Activated CD4-positive, alpha-beta memory T cell treated with anti-CD3 and anti-CD28 coated beads, Interleukin-2, amount 10 ng/mL, durations not matched to agents 7 days and 5 days (primary cell): ENCODE results near the gene PLVAP. TPM values are rescaled to one million over a fixed set of nuclear protein-coding genes. Genes with fewer than 3 reads are reported as not detected.

Source experiments
- CTCF ChIA-PET: fragments of 350-600 bp; sonication (Branson Sonifier 250); formaldehyde crosslinking; loops from one replicate; lab custom pipeline; 2021; ENCODE audit warnings: antibody characterized with exemption, inconsistent platforms; lab: Charles Lee
- POLR2A ChIA-PET: fragments of 350-600 bp; sonication (Branson Sonifier 250); formaldehyde crosslinking; loops from one replicate; lab custom pipeline; 2021; ENCODE audit warnings: antibody characterized with exemption; lab: Charles Lee
- DNase-seq: peaks from one replicate; pipeline ENCODE4 v3.0.0-alpha.2; 2020
- H3K27ac Mint-ChIP-seq: one replicate; pipeline ENCODE4 v1.8.0; 2021; ENCODE audit warnings: mild to moderate bottlenecking, mixed read lengths
- H3K27me3 Mint-ChIP-seq: one replicate; pipeline ENCODE4 v1.8.0; 2021; ENCODE audit warnings: mixed read lengths
- H3K36me3 Mint-ChIP-seq: one replicate; pipeline ENCODE4 v1.8.0; 2021; ENCODE audit warnings: low read depth, mixed read lengths
- H3K4me1 Mint-ChIP-seq: one replicate; pipeline ENCODE4 v1.8.0; 2021; ENCODE audit warnings: mixed read lengths
- H3K4me3 Mint-ChIP-seq: one replicate; pipeline ENCODE4 v1.8.0; 2021; ENCODE audit warnings: mild to moderate bottlenecking, mixed read lengths
- H3K9me3 Mint-ChIP-seq: one replicate; pipeline ENCODE4 v1.8.0; 2021; ENCODE audit warnings: mixed read lengths
- total RNA-seq, 2 experiments: library from RNA; stranded (reverse); gene quantifications; one replicate each; pipeline ENCODE4 v1.2.3, GENCODE V29; 2021

The PLVAP gene, protein sequence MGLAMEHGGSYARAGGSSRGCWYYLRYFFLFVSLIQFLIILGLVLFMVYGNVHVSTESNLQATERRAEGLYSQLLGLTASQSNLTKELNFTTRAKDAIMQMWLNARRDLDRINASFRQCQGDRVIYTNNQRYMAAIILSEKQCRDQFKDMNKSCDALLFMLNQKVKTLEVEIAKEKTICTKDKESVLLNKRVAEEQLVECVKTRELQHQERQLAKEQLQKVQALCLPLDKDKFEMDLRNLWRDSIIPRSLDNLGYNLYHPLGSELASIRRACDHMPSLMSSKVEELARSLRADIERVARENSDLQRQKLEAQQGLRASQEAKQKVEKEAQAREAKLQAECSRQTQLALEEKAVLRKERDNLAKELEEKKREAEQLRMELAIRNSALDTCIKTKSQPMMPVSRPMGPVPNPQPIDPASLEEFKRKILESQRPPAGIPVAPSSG
- total RNA-seq: not detected

DNA sequence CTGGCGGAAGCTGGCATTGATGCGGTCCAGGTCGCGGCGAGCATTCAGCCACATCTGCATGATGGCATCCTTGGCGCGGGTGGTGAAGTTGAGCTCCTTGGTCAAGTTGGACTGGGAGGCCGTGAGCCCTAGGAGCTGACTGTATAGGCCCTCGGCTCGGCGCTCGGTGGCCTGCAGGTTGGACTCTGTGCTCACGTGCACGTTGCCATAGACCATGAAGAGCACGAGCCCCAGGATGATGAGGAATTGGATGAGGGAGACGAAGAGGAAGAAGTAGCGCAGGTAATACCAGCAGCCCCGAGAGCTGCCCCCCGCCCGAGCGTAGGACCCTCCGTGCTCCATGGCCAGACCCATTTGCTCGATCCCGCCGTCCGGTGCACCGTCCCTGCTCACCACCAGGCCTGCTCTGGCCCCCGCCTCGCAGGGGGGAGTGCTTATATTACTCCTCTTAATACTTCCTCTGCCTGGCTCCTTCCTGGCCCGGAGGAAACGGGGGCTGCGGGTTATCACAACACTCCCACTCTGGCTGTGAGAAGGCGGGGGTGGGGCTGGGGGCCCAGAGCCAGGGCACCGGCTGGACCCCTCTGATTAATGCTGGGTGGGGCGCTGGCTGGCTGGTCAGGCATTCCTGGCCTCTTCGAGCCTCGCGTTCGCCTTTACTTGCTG is at the start of gene PLVAP:
TSS of gene PLVAP (minus strand) at position 408 of the 666 bp plus-strand sequence. CDS start at position 354, 54 bp downstream.
- H3K27me3 Mint-ChIP-seq: peaks cover 14% of the 10 kb centered on the region
- no peak for DNase-seq
- H3K27ac Mint-ChIP-seq: no peak within 1 kb of the TSS
- H3K4me1 Mint-ChIP-seq: no peaks in the 10 kb centered on the region
- H3K4me3 Mint-ChIP-seq: no peak within 1 kb of the TSS
- ChIA-PET CTCF (interaction anchor here (1.9 kb wide), 1 partner anchor 9 kb away, joined by 7 read pairs; no protein-coding TSS in a partner anchor), POLR2A (no interaction called here)
- H3K36me3 Mint-ChIP-seq: no peaks in the 10 kb centered on the region
- H3K9me3 Mint-ChIP-seq: no peaks in the 10 kb centered on the region

DNA sequence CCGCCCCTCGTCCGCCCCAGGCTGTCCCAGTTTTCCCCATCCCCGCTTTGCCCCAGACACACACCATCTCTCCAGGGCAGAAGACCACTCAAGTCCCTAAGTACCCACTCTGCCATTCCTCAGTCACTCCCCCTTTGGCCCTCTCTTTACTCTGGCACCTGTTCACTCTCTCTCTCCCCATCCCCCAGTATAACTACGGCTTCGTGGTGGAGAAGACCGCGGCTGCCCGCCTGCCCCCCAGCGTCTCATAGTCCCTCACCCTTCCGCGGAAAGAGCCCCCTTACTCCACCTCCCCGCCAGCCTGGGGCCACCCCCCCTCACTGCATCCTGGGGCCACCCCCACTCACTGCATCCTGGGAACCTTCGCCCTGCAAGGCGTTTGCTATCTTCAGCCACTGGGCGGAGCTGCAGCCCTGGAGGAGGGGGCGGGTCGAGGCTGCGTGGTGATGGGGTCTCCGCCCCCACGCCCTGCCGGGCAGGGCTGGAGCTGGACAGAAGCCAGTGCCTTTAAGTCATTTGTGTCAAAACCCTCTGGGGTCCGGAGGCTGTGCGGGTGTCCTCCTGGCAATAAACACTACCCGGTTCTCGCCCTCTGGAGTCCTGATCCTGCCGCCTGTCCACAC is 47.7 kb upstream of the PLVAP start:
- no peaks in the 10 kb centered on the region for H3K27me3 Mint-ChIP-seq
- no peak overlapping the region for H3K4me3 Mint-ChIP-seq
- ChIA-PET CTCF (no interaction called here), POLR2A (no interaction called here)
- H3K9me3 Mint-ChIP-seq: no peaks in the 10 kb centered on the region
- H3K27ac Mint-ChIP-seq: no peak overlapping the region
- peaks cover 11% of the 10 kb centered on the region for H3K4me1 Mint-ChIP-seq
- peaks cover 8% of the 10 kb centered on the region for H3K36me3 Mint-ChIP-seq
- DNase-seq: peak; percentile 44

DNA sequence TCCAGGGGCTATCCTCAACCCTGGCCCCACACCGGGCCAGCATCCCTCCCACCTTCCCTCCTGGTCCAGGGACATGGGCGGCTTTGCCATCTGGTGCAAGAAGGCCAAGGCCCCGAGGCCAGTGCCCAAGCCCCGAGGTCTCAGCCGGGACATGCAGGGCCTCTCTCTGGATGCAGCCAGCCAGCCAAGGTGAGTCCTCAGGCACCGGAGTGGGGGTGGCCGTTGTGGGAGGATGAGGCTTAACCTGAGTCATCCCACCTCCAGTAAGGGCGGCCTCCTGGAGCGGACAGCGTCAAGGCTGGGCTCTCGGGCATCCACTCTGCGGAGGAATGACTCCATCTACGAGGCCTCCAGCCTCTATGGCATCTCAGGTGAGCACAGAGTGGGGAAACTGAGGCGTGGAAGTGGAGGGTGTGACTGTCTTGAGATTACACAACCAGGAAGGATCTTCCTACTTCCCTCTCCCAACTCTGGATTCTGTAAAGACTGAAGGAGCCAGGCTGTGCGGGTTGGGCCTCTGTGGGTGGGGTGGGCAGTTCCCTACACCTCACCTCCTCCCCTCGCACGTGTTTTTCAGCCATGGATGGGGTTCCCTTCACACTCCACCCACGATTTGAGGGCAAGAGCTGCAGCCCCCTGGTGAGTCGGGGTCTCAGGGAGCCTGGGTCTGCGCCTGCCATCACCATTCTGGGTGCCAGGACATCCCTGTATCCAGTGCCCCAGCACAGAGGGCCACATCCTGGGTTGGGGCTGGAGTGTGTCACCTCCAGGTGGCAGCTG is 46.5 kb upstream of the PLVAP start:
- DNase-seq: no peak
- no peaks in the 10 kb centered on the region for H3K27me3 Mint-ChIP-seq
- H3K9me3 Mint-ChIP-seq: no peaks in the 10 kb centered on the region
- H3K27ac Mint-ChIP-seq: no peak overlapping the region
- H3K36me3 Mint-ChIP-seq: peaks cover 8% of the 10 kb centered on the region
- H3K4me1 Mint-ChIP-seq: peaks cover 22% of the 10 kb centered on the region
- POLR2A ChIA-PET: no interaction called here
- CTCF ChIA-PET: interaction anchor here (0.6 to 0.7 kb wide), 2 partner anchors 123 to 156 kb away, joined by 3 to 4 read pairs; partner anchors contain the start of gene BABAM1
- no peak overlapping the region for H3K4me3 Mint-ChIP-seq

DNA sequence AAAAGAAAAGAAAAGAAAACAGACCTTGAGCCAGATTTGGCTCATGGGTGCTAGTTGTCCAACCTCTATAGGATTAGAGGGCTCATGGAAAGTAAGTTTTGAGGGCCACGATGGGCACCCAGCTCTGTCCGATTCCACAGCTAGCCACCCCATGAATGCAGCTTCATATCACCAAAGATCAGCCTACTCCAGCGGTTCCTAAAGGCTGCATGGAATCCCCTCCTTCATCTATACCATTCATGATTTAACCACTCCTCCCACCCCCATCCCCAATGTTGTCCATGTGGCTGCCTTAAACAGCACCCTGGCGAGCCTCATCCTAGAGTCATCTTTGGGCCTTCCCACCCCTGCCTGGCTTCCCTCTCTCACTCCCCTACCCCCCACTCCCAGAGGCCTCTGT is 44.8 kb upstream of the PLVAP start:
- H3K27ac Mint-ChIP-seq: no peak overlapping the region
- no peak for DNase-seq
- CTCF ChIA-PET: interaction anchor here (0.7 to 1.2 kb wide), 2 partner anchors 26 to 437 kb away, joined by 3 to 5 read pairs; partner anchors contain the start of genes RPL18A and TMEM221
- no peak overlapping the region for H3K4me3 Mint-ChIP-seq
- no peaks in the 10 kb centered on the region for H3K27me3 Mint-ChIP-seq
- H3K4me1 Mint-ChIP-seq: peaks cover 24% of the 10 kb centered on the region
- H3K36me3 Mint-ChIP-seq: peaks cover 11% of the 10 kb centered on the region
- H3K9me3 Mint-ChIP-seq: no peaks in the 10 kb centered on the region
- POLR2A ChIA-PET: interaction anchor here (5.4 kb wide), 1 partner anchor 15 kb away, joined by 62 read pairs; the partner anchor contains the start of gene BST2

DNA sequence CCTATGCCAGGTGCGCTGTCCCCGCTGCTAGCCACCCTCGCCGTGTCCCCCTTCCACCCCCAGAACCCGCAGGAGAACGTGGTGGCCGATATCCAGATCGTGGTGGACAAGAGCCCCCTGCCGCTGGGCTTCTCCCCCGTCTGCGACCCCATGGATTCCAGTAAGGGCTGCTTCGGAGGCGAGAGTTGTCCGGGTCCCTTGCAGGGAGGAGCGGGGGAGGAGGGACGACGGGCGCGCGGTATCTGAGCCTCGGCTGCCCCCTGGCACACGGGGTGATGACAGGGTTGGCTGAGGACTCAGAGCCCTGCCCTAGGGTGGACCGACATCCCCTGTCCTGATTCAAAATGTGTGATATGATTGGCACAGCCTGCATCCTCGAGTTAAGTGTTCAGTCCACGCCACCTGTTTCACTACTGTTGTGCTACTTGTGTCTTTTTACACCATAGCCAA is 43.4 kb upstream of the PLVAP start:
- peak; percentile 38 for DNase-seq
- peak overlapping the region; percentile 84 for H3K4me3 Mint-ChIP-seq
- no peaks in the 10 kb centered on the region for H3K27me3 Mint-ChIP-seq
- no peaks in the 10 kb centered on the region for H3K9me3 Mint-ChIP-seq
- ChIA-PET CTCF (interaction anchor here (1.0 to 2.6 kb wide), 6 partner anchors 10 to 142 kb away, joined by 3 to 14 read pairs (median 4); partner anchors contain the start of genes BST2 and TMEM221), POLR2A (interaction anchor here (1.0 to 5.4 kb wide), 6 partner anchors 14 to 115 kb away, joined by 3 to 62 read pairs (median 4); partner anchors contain the start of genes BST2, DDA1, MRPL34 and PGLS)
- H3K4me1 Mint-ChIP-seq: peaks cover 26% of the 10 kb centered on the region
- H3K36me3 Mint-ChIP-seq: peaks cover 18% of the 10 kb centered on the region
- peak overlapping the region; percentile 75 for H3K27ac Mint-ChIP-seq

DNA sequence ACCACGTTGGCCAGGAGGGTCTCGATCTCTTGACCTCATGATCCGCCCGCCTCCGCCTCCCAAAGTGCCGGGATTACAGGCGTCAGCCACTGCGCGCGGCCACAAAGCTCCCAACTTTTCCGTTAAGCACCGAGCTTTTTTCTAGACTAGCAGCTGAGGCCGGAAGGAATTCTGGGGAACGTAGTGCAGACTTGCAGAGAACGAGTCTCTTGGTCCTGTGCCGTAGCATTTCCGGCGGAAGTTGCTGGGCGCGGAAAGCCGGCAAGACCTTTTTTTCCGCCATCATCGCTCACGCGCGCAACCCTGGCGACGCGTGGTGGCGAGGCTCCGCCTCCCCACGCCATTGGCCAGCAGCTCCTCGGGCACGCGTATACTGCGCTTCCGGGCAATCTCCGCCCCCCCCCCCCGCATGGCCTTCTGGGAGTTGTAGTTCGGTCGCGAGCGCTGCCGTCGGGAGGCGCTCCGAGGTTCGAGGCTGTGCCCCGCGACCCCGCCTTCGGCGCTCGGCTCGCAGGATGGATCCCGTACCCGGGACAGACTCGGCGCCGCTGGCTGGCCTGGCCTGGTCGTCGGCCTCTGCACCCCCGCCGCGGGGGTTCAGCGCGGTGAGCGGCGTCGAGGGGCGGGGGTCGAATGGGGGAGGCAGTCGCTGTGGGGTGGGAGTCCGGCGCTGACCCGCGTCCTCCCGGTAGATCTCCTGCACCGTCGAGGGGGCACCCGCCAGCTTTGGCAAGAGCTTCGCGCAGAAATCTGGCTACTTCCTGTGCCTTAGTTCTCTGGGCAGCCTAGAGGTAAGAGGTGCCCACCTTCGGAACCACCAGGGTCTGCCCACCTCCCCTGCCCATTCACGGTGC is 42.7 kb upstream of the PLVAP start, which contains the start of gene MVB12A:
TSS of gene MVB12A (plus strand) at position 427 of the 854 bp plus-strand sequence. CDS start at position 516, 89 bp downstream.
- peaks cover 24% of the 10 kb centered on the region for H3K36me3 Mint-ChIP-seq
- H3K27ac Mint-ChIP-seq: peak within 1 kb of the TSS; percentile 86
- no peaks in the 10 kb centered on the region for H3K27me3 Mint-ChIP-seq
- H3K4me3 Mint-ChIP-seq: peak within 1 kb of the TSS; percentile 84
- ChIA-PET POLR2A (interaction anchor here (0.6 to 5.4 kb wide), 15 partner anchors 8 to 440 kb away, joined by 3 to 62 read pairs (median 4); partner anchors contain the start of genes BABAM1, BST2, DDA1 and FCHO1), CTCF (interaction anchor here (0.5 to 2.6 kb wide), 16 partner anchors 9 to 577 kb away, joined by 3 to 14 read pairs (median 4); partner anchors contain the start of genes BST2, FCHO1 and RPL18A)
- H3K9me3 Mint-ChIP-seq: no peaks in the 10 kb centered on the region
- DNase-seq: peak; percentile 97
- peaks cover 26% of the 10 kb centered on the region for H3K4me1 Mint-ChIP-seq

DNA sequence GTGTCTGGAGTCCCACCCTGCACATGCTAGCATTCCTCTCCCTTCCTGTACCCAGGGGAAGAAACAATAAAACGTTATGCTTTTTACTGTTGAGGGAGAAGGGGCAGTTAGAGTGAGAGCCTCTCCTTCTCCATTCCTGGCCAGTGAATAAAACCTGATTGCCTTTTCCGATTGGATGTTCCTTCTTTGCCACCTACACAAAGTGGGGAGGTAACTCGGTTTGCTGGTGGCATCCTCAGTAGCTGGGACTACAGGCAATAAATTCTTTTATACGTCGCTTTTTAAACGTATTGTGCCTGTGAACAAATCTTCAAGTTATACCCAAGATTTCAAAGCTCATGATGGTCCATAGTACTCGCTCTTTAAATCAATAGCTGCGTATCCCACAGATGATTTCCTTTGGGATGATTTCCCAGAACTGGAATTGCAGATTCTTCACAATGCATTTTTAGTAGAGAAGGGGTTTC is 42.0 kb upstream of the PLVAP start:
- POLR2A ChIA-PET: interaction anchor here (0.6 to 5.4 kb wide), 15 partner anchors 8 to 441 kb away, joined by 3 to 62 read pairs (median 4); partner anchors contain the start of genes BABAM1, BST2, DDA1 and FCHO1
- peak overlapping the region; percentile 84 for H3K4me3 Mint-ChIP-seq
- no peaks in the 10 kb centered on the region for H3K27me3 Mint-ChIP-seq
- H3K4me1 Mint-ChIP-seq: peaks cover 26% of the 10 kb centered on the region
- DNase-seq: no peak
- H3K9me3 Mint-ChIP-seq: no peaks in the 10 kb centered on the region
- peaks cover 30% of the 10 kb centered on the region for H3K36me3 Mint-ChIP-seq
- CTCF ChIA-PET: interaction anchor here (0.5 to 2.6 kb wide), 17 partner anchors 9 to 577 kb away, joined by 3 to 14 read pairs (median 4); partner anchors contain the start of genes BST2, FCHO1 and RPL18A
- peak overlapping the region; percentile 86 for H3K27ac Mint-ChIP-seq

DNA sequence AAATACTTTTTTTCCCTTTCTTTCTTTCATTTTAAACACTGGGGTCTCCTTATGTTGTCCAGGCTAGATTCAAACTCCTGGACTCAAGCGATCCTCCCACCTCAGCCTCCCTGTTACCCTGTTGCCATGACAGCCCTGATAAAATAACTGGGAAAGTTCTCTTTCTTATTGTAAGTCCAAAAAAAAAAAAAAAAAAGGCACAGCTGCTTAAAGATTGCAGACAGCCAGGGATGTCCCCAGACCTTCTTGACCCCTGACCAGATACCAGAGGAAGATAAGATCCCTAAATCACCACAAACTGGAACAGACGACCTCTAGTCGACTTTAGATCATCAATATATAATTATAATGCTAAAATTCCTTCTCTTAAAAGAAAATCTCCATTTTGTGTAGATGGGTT is 41.6 kb upstream of the PLVAP start:
- Mint-ChIP-seq H3K4me3 (peak overlapping the region; percentile 84), H3K36me3 (peaks cover 35% of the 10 kb centered on the region), H3K9me3 (no peaks in the 10 kb centered on the region), H3K27ac (peak overlapping the region; percentile 86), H3K27me3 (no peaks in the 10 kb centered on the region), H3K4me1 (peaks cover 26% of the 10 kb centered on the region)
- no peak for DNase-seq
- ChIA-PET POLR2A (interaction anchor here (1.0 to 5.4 kb wide), 4 partner anchors 12 to 332 kb away, joined by 3 to 62 read pairs (median 4); partner anchors contain the start of genes BST2 and FCHO1), CTCF (interaction anchor here (0.8 to 2.6 kb wide), 5 partner anchors 13 to 441 kb away, joined by 3 to 14 read pairs (median 5); partner anchors contain the start of genes BST2 and RPL18A)

DNA sequence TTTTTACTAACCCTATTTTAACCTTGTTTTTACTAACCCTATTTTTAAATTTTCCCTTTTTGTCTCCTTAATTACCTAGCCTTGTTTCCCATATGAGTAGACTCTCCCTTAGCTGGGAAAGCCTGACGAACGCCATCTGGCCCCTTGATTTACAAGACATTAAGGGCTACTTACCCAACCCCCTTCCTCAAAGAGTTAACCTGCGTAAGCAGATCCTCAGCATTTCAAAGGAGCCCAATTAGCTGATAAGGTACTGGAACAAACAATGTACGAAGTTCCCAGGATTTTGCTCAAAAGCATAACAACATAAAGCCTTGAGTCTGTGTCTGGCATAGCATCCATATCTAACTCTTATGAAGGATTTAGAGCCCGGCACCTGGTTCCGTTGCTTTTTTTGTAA is 38.0 kb upstream of the PLVAP start:
- POLR2A ChIA-PET: interaction anchor here (1.0 kb wide), 1 partner anchor 8 kb away, joined by 3 read pairs; no protein-coding TSS in a partner anchor
- no peak for DNase-seq
- H3K27me3 Mint-ChIP-seq: no peaks in the 10 kb centered on the region
- H3K9me3 Mint-ChIP-seq: no peaks in the 10 kb centered on the region
- no peak overlapping the region for H3K4me3 Mint-ChIP-seq
- peaks cover 48% of the 10 kb centered on the region for H3K36me3 Mint-ChIP-seq
- CTCF ChIA-PET: no interaction called here
- peak overlapping the region; percentile 26 for H3K27ac Mint-ChIP-seq
- H3K4me1 Mint-ChIP-seq: peaks cover 32% of the 10 kb centered on the region

DNA sequence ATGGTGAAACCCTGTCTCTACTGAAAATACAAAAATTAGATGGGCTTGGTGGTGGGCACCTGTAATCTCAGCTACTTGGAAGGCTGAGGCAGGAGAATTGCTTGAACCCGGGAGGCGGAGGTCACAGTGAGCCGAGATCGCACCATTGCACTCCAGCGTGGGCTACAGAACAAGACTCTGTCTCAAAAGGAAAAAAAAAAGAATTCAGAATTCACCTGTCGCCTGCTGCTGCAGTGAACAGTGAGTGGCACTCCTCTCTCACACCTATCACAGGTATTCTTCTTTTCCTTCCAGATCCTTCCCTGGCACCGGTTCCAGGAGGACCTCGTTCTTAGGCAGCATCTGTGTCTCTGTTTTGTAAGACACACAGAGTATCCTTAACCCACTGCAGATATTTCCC is 37.0 kb upstream of the PLVAP start:
- CTCF ChIA-PET: no interaction called here
- POLR2A ChIA-PET: no interaction called here
- H3K9me3 Mint-ChIP-seq: no peaks in the 10 kb centered on the region
- peaks cover 53% of the 10 kb centered on the region for H3K36me3 Mint-ChIP-seq
- DNase-seq: no peak
- H3K27me3 Mint-ChIP-seq: no peaks in the 10 kb centered on the region
- H3K27ac Mint-ChIP-seq: no peak overlapping the region
- no peak overlapping the region for H3K4me3 Mint-ChIP-seq
- peaks cover 28% of the 10 kb centered on the region for H3K4me1 Mint-ChIP-seq
